Fibroblast of pulmonary artery (primary cell): Measurements from ENCODE around the gene CDH23.

Experiments
- DNase-seq: peaks from one replicate; pipeline ENCODE4 v3.0.0-alpha.2; 2010; ENCODE audit warnings: low read depth
- H3K4me3 ChIP-seq: replicated peaks from 2 replicates; pipeline ENCODE4 v1.5.1; 2011; ENCODE audit warnings: low read depth, mild to moderate bottlenecking, control low read depth, low read length, moderate library complexity
- CTCF ChIP-seq: IDR thresholded peaks from 2 replicates; pipeline ENCODE4 v1.5.1; 2011; ENCODE audit warnings: mild to moderate bottlenecking, control low read depth, low read length, inconsistent platforms; ENCODE audit errors: missing control alignments

CDH23 gene

GRCh38 chr10:71737001-71737833 is 340.5 kb downstream of the CDH23 start:
- no peak overlapping the region for H3K4me3 ChIP-seq
- TF ChIP-seq CTCF: no peak
- DNase-seq: no peak

GRCh38 chr10:71737834-71738197 is 341.1 kb downstream of the CDH23 start:
- no peak overlapping the region for H3K4me3 ChIP-seq
- no peak for DNase-seq
- TF ChIP-seq CTCF: no peak

GRCh38 chr10:71739358-71739900 is 342.7 kb downstream of the CDH23 start:
- TF ChIP-seq CTCF: no peak
- no peak for DNase-seq
- no peak overlapping the region for H3K4me3 ChIP-seq

- H3K4me3 ChIP-seq: no peak overlapping the region
- DNase-seq: peak; percentile 51
Observed at GRCh38 chr10:71740069-71740653, 343.4 kb downstream of the CDH23 start.

GRCh38 chr10:71741029-71741428 is 344.3 kb downstream of the CDH23 start:
- H3K4me3 ChIP-seq: no peak overlapping the region
- TF ChIP-seq CTCF: no peak
- no peak for DNase-seq

More at GRCh38 chr10:71740069-71740653, 343.4 kb downstream of the CDH23 start:
- no peak for TF ChIP-seq CTCF

- no peak overlapping the region for H3K4me3 ChIP-seq
- TF ChIP-seq CTCF: no peak
- no peak for DNase-seq
Observed at GRCh38 chr10:71741671-71742070, 345.0 kb downstream of the CDH23 start.
